Measurements from ENCODE around the gene PODXL. TPM values are rescaled to one million over a fixed set of nuclear protein-coding genes. Genes with fewer than 3 reads are reported as not detected.

Gene PODXL
- total RNA-seq, 1 experiment from 2014 or later: 37.5 TPM

DNA sequence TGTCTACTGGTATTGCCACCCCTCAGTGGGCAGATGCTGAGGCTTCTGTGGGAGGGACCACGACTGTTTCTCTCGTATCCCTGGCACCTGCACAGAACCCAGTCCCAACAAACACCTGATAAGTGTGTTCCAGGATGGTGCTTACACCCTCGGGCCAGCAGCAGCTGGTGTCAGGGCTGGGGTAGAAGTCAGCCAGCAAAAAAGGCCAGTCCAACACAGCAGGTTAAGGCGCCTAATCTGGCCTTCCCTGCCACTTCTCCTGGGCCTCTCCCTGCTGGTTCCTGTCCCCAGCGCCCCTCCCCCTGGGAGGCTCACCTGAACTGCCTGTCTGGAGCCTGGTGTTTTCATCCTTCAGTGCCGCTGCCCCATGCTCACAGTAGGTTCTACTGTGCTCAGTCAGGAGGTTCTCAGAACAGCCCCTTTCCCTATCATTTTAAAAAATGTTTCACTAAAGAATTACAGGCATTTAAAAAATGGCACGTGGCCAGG, 20.0 kb downstream of the PODXL start:
- RAD21 ChIA-PET (ENCODE audit: low non-redundant PET in 1 of 2, low total read pairs in 2 of 2, uncharacterized antibody in 2 of 2, unreplicated experiment in 2 of 2): no interaction called here
- BruUV-seq (replicated peaks): no TSS peak
- POLR2A ChIA-PET: no interaction called here
- H3K4me1 ChIP-seq (ENCODE audit: control insufficient read depth in 1 of 2, insufficient read depth in 2 of 2, low read length in 2 of 2): peaks cover 50 to 53% of the 10 kb centered on the region in 2 experiments
- intact Hi-C loops (cut with micrococcal nuclease): no loop called here
- H3K9ac ChIP-seq (ENCODE audit: low read length): no peak overlapping the region
- H3K36me3 ChIP-seq (ENCODE audit: control insufficient read depth in 1 of 2, insufficient read depth in 2 of 2, low read length in 2 of 2): no peaks in the 10 kb centered on the region
- H3K27me3 ChIP-seq (ENCODE audit: insufficient read depth, low read length): no peaks in the 10 kb centered on the region
- ATAC-seq (no peak), DNase-seq (ENCODE audit: low read depth, low spot score) (no peak)
- H3K9me3 ChIP-seq (ENCODE audit: control insufficient read depth in 1 of 2, insufficient read depth in 1 of 2, low read depth in 1 of 2, low read length in 2 of 2): no peaks in the 10 kb centered on the region
- H3K79me2 ChIP-seq (ENCODE audit: insufficient read depth, low read length): peaks cover 23% of the 10 kb centered on the region; the same call in 1 of the 2 replicates
- H3K27ac ChIP-seq (ENCODE audit: low read depth, low read length): no peak overlapping the region
- H4K20me1 ChIP-seq (ENCODE audit: insufficient read depth): no peaks in the 10 kb centered on the region
- H2AFZ ChIP-seq (ENCODE audit: low read depth, low read length, poor library complexity, severe bottlenecking): no peak overlapping the region
- CTCF ChIA-PET: interaction anchor here (3.0 kb wide), 1 partner anchor 10 kb away, joined by 19 read pairs; no protein-coding TSS in a partner anchor
- H3K4me2 ChIP-seq (ENCODE audit: low read length): no peak overlapping the region
- no peak for TF ChIP-seq POLR2A (IDR thresholded peaks at IDR 0.05; ENCODE audit: borderline replicate concordance, extremely low read depth, insufficient read depth, insufficient read length)
- no peak for TF ChIP-seq EZH2phosphoT487 (IDR thresholded peaks at IDR 0.05; ENCODE audit: borderline replicate concordance)
- TF ChIP-seq POLR2AphosphoS5 (IDR thresholded peaks at IDR 0.05; ENCODE audit: low read depth, low read length): no peak
- TF ChIP-seq SP1 (IDR thresholded peaks at IDR 0.05; ENCODE audit: low read depth): no peak
- no peak for TF ChIP-seq ATF3 (IDR thresholded peaks at IDR 0.05)
- TF ChIP-seq CBX3 (IDR thresholded peaks at IDR 0.05; ENCODE audit: low read depth): no peak
- TF ChIP-seq EGR1 (IDR thresholded peaks at IDR 0.05; ENCODE audit: low read depth): no peak
- TF ChIP-seq SRF (IDR thresholded peaks at IDR 0.05; ENCODE audit: low read depth): no peak
- no peak for TF ChIP-seq ELF1 (IDR thresholded peaks at IDR 0.05; ENCODE audit: borderline replicate concordance, low read depth)
- TF ChIP-seq, protein P1, sequence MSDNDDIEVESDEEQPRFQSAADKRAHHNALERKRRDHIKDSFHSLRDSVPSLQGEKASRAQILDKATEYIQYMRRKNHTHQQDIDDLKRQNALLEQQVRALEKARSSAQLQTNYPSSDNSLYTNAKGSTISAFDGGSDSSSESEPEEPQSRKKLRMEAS (IDR thresholded peaks at IDR 0.05): no peak
- no peak for TF ChIP-seq FOSL1 (IDR thresholded peaks at IDR 0.05; ENCODE audit: low read depth)
- TF ChIP-seq JUND (IDR thresholded peaks at IDR 0.05): no peak
- no peak for TF ChIP-seq YY1 (IDR thresholded peaks at IDR 0.05; ENCODE audit: extremely low read depth, insufficient replicate concordance, low read depth, low read length)
- TF ChIP-seq CTCF (IDR thresholded peaks at IDR 0.05 in 2 of 3, conservative IDR thresholded peaks at IDR 0.05 in 1 of 3; ENCODE audit: borderline replicate concordance in 1 of 3, insufficient read depth in 1 of 3, low read depth in 2 of 3, low read length in 2 of 3): no peak
- no peak for TF ChIP-seq SIN3A (IDR thresholded peaks at IDR 0.05; ENCODE audit: low read depth)
- no peak for TF ChIP-seq ZBTB33 (IDR thresholded peaks at IDR 0.05; ENCODE audit: extremely low read depth, insufficient replicate concordance, low read length)
- TF ChIP-seq EZH2 (IDR thresholded peaks at IDR 0.05): no peak
- TF ChIP-seq ZFX (IDR thresholded peaks at IDR 0.05): no peak
- H3K4me3 ChIP-seq (replicated peaks in 1 of 2; ENCODE audit: low read depth in 1 of 2, low read length in 2 of 2): no peak overlapping the region
- H3K9me2 ChIP-seq (ENCODE audit: insufficient read depth): no peaks in the 10 kb centered on the region

Data from HCT116 (cell line).